RWPE2 (cell line): Measurements from ENCODE around the gene UHRF2.
"Not testable (repeated sequence)": the region's sequence is repeated elsewhere in the genome, so short reads cannot be mapped to it uniquely, and the experiment has no call there.

Experiments used
- ATAC-seq: fragments of 200-7000 bp; cut with Tn5 transposase; 3 replicates; pipeline ENCODE4 v1.9.1; 2021; ENCODE audit warnings: low read depth
- DNase-seq: peaks from one replicate; pipeline ENCODE4 v3.0.0-alpha.2; 2020; ENCODE audit warnings: low spot score
- H3K27ac ChIP-seq: fragments of 450-650 bp; 2 replicates; pipeline ENCODE4 v1.5.1; 2017; ENCODE audit warnings: mild to moderate bottlenecking; ENCODE audit not compliant: poor library complexity, severe bottlenecking
- H3K27me3 ChIP-seq: fragments of 250-450 bp; sonication (Bioruptor Pico); 2 replicates; pipeline ENCODE4 v1.5.1; 2021; ENCODE audit warnings: mild to moderate bottlenecking, moderate library complexity; ENCODE audit not compliant: insufficient read depth, poor library complexity, severe bottlenecking
- H3K36me3 ChIP-seq: fragments of 250-450 bp; sonication (Bioruptor Pico); 2 replicates; pipeline ENCODE4 v1.5.1; 2020; ENCODE audit warnings: low read depth, mild to moderate bottlenecking, moderate library complexity
- H3K4me1 ChIP-seq: fragments of 250-450 bp; sonication (Bioruptor Pico); 2 replicates; pipeline ENCODE4 v1.5.1; 2021; ENCODE audit warnings: mild to moderate bottlenecking, moderate library complexity; ENCODE audit not compliant: insufficient read depth, poor library complexity, severe bottlenecking
- H3K4me3 ChIP-seq: fragments of 250-450 bp; sonication (Bioruptor Pico); 2 replicates; pipeline ENCODE4 v1.5.1; 2021; ENCODE audit warnings: mild to moderate bottlenecking, moderate library complexity; ENCODE audit not compliant: severe bottlenecking
- H3K9me3 ChIP-seq: fragments of 250-450 bp; sonication (Bioruptor Pico); 2 replicates; pipeline ENCODE4 v1.5.1; 2021; ENCODE audit warnings: mild to moderate bottlenecking, moderate library complexity; ENCODE audit not compliant: severe bottlenecking
- CTCF ChIP-seq: fragments of 450-650 bp; IDR thresholded peaks from one replicate; pipeline ENCODE4 v1.5.1; 2017; ENCODE audit warnings: mild to moderate bottlenecking, moderate library complexity; ENCODE audit not compliant: poor library complexity, severe bottlenecking

UHRF2 gene

GRCh38 chr9:6450641-6451375, 37.8 kb downstream of the UHRF2 start:
- ATAC-seq = no peak
- no peaks in the 10 kb centered on the region for H3K4me1 ChIP-seq
- no peak for TF ChIP-seq CTCF
- H3K4me3 ChIP-seq = no peak overlapping the region
- no peaks in the 10 kb centered on the region for H3K27me3 ChIP-seq
- no peak for DNase-seq
- H3K9me3 ChIP-seq = no peaks in the 10 kb centered on the region
- H3K27ac ChIP-seq = no peak overlapping the region
- H3K36me3 ChIP-seq = peaks cover 22% of the 10 kb centered on the region

GRCh38 chr9:6455292-6455691, 42.3 kb downstream of the UHRF2 start:
- H3K4me3 ChIP-seq, H3K9me3 ChIP-seq, H3K27ac ChIP-seq, H3K27me3 ChIP-seq, H3K4me1 ChIP-seq, ATAC-seq, DNase-seq: not testable (repeated sequence)
- H3K36me3 ChIP-seq = peaks cover 21% of the 10 kb centered on the region

- not testable (repeated sequence) for H3K4me1 ChIP-seq, ATAC-seq
These were observed 45.7 kb downstream of the UHRF2 start for GRCh38 chr9:6458704-6459103.

DNA sequence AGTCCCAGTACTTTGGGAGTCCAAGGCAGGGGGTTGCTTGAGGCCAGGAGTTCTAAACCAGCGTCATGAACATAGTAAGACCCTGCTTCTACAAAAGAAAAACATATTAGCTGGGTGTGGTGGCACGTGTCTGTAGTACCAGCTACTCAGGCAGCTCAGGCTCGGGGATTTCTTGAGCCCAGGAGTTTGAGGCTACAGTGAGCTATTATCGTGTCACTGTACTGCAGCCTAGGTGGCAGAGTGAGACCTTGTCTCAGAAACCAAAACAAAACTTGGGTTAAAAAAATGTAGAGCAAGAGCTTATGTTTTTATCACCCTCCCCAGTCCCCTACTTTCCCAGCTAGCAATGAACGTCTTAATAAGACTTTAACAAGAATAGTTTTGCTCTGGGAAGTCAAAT, 46.7 kb downstream of the UHRF2 start:
- H3K4me1 ChIP-seq = no peaks in the 10 kb centered on the region
- H3K36me3 ChIP-seq = peaks cover 55% of the 10 kb centered on the region
- H3K9me3 ChIP-seq = no peaks in the 10 kb centered on the region
- TF ChIP-seq CTCF = no peak
- H3K27me3 ChIP-seq = no peaks in the 10 kb centered on the region
- no peak overlapping the region for H3K27ac ChIP-seq
- ATAC-seq = no peak
- H3K4me3 ChIP-seq = no peak overlapping the region
- no peak for DNase-seq

More at GRCh38 chr9:6458704-6459103, 45.7 kb downstream of the UHRF2 start:
- H3K4me3 ChIP-seq, DNase-seq, H3K27me3 ChIP-seq, H3K9me3 ChIP-seq, H3K27ac ChIP-seq: not testable (repeated sequence)
- peaks cover 45% of the 10 kb centered on the region for H3K36me3 ChIP-seq

GRCh38 chr9:6460189-6460768, 47.3 kb downstream of the UHRF2 start:
- no peaks in the 10 kb centered on the region for H3K9me3 ChIP-seq
- H3K36me3 ChIP-seq = peaks cover 57% of the 10 kb centered on the region
- TF ChIP-seq CTCF = no peak
- no peak overlapping the region for H3K4me3 ChIP-seq
- no peak for DNase-seq
- no peaks in the 10 kb centered on the region for H3K27me3 ChIP-seq
- no peaks in the 10 kb centered on the region for H3K4me1 ChIP-seq
- no peak overlapping the region for H3K27ac ChIP-seq
- no peak for ATAC-seq

DNA sequence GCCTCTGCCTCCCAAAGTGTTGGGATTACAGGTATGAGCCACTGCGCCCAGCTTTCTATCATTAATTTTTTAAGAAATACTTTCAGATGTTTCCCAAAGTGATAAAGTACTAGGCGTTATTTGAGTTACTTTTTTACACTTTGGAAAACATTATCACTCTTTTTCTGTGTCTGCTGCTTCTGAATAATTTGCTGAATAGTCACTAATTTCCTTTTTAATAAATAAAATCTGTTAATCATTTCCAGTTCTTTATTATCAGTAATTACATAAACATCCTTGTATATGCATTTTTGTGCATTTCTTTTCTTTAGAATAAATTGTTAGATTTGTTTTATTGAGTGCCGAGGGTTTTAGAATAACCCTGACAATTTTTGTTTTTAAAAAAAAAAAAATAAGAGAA, 48.6 kb downstream of the UHRF2 start:
- no peaks in the 10 kb centered on the region for H3K27me3 ChIP-seq
- H3K4me1 ChIP-seq = peaks cover 2% of the 10 kb centered on the region
- H3K36me3 ChIP-seq = peaks cover 60% of the 10 kb centered on the region
- no peak for DNase-seq
- no peak for ATAC-seq
- no peak overlapping the region for H3K4me3 ChIP-seq
- H3K9me3 ChIP-seq = no peaks in the 10 kb centered on the region
- TF ChIP-seq CTCF = no peak
- no peak overlapping the region for H3K27ac ChIP-seq
